Mucosa of gallbladder (tissue), 1 donor: ENCODE measurements around the gene NOBOX. TPM values are rescaled to one million over a fixed set of nuclear protein-coding genes. Genes with fewer than 3 reads are reported as not detected.
"Not testable (repeated sequence)": the region's sequence is repeated elsewhere in the genome, so short reads cannot be mapped to it uniquely, and the experiment has no call there.

Experiments
- DNase-seq: peaks from one replicate; pipeline ENCODE4 v3.0.0-alpha.2; 2020; ENCODE audit warnings: low spot score
- total RNA-seq: library from RNA; stranded (reverse); gene quantifications from one replicate; pipeline ENCODE4 v1.2.1, GENCODE V29; 2021
- donor health status: DM: no; HTN: no; CAD: no.

The NOBOX gene
- total RNA-seq, result not detected

GRCh38 chr7:144403649-144404061 lies at the start of gene NOBOX:
Gene NOBOX (minus strand): TSS chr7:144403693.
- no peak for DNase-seq

GRCh38 chr7:144452064-144452463 lies 48.6 kb upstream of the NOBOX start:
- no peak for DNase-seq

GRCh38 chr7:144445590-144445989 lies 42.1 kb upstream of the NOBOX start:
- no peak for DNase-seq

GRCh38 chr7:144439717-144440205 lies 36.3 kb upstream of the NOBOX start:
- no peak for DNase-seq

GRCh38 chr7:144438759-144439158 lies 35.3 kb upstream of the NOBOX start:
- no peak for DNase-seq

- peak; percentile 72 for DNase-seq
These were observed 34.1 kb upstream of the NOBOX start for GRCh38 chr7:144437370-144438191.

- no peak for DNase-seq
These were observed 33.0 kb upstream of the NOBOX start for GRCh38 chr7:144436500-144436899.

- DNase-seq, result no peak
These were observed 24.9 kb upstream of the NOBOX start for GRCh38 chr7:144428431-144428830.

GRCh38 chr7:144427539-144427938 lies 24.0 kb upstream of the NOBOX start:
- DNase-seq, result not testable (repeated sequence)

- DNase-seq, result not testable (repeated sequence)
These were observed 15.4 kb upstream of the NOBOX start for GRCh38 chr7:144418931-144419330.

GRCh38 chr7:144416341-144416740 lies 12.8 kb upstream of the NOBOX start:
- no peak for DNase-seq

- DNase-seq, result no peak
These were observed 12.4 kb upstream of the NOBOX start for GRCh38 chr7:144415858-144416257.

GRCh38 chr7:144414815-144415214 lies 11.3 kb upstream of the NOBOX start:
- no peak for DNase-seq

GRCh38 chr7:144410441-144410840 lies 6.9 kb upstream of the NOBOX start:
- no peak for DNase-seq

- DNase-seq, result no peak
These were observed 4.6 kb upstream of the NOBOX start for GRCh38 chr7:144408121-144408520.

GRCh38 chr7:144407266-144407931 lies 3.9 kb upstream of the NOBOX start:
- DNase-seq, result no peak

- no peak for DNase-seq
These were observed 1.5 kb upstream of the NOBOX start for GRCh38 chr7:144404946-144405345.

GRCh38 chr7:144403102-144403501 lies 391 bp downstream of the NOBOX start:
- no peak for DNase-seq

- DNase-seq, result no peak
These were observed 2.0 kb downstream of the NOBOX start for GRCh38 chr7:144401490-144401889.

- DNase-seq, result no peak
These were observed 3.5 kb downstream of the NOBOX start for GRCh38 chr7:144399946-144400345.

GRCh38 chr7:144398911-144399310 lies 4.6 kb downstream of the NOBOX start:
- no peak for DNase-seq

GRCh38 chr7:144398291-144398690 lies 5.2 kb downstream of the NOBOX start:
- DNase-seq, result no peak

GRCh38 chr7:144397086-144397485 lies 6.4 kb downstream of the NOBOX start:
- DNase-seq, result no peak
